PC-9 (cell line): ENCODE data around the gene DLG2.

Experiments used
- CTCF ChIP-seq: fragments of 200-600 bp; sonication (generic); conservative IDR thresholded peaks from 2 replicates; pipeline ENCODE4 v1.6.1; 2017; ENCODE audit warnings: mixed run types, antibody characterized with exemption, mild to moderate bottlenecking, moderate library complexity
- EZH2 ChIP-seq: fragments of 200-600 bp; sonication (generic); IDR thresholded peaks from 2 replicates; pipeline ENCODE4 v1.8.0; 2017; ENCODE audit warnings: antibody characterized with exemption, low read depth

GRCh38 chr11:83564870-83565269 lies 2062.3 kb downstream of the DLG2 start:
- TF ChIP-seq CTCF (no peak), EZH2 (no peak)
